HG02623 (cell line): ENCODE results near the gene CYP2J2.
"Not testable (repeated sequence)": the region's sequence is repeated elsewhere in the genome, so short reads cannot be mapped to it uniquely, and the experiment has no call there.

Experiments used
- ATAC-seq: cut with Tn5 transposase; IDR thresholded peaks from one replicate; pipeline ENCODE4 v1.9.1; 2021; ENCODE audit warnings: moderate library complexity; ENCODE audit not compliant: unreplicated experiment

CYP2J2 gene

GRCh38 chr1:59877108-59877682, 49.4 kb downstream of the CYP2J2 start:
- no peak for ATAC-seq

GRCh38 chr1:59871746-59872145, 54.8 kb downstream of the CYP2J2 start:
- no peak for ATAC-seq

GRCh38 chr1:59866462-59866861, 60.1 kb downstream of the CYP2J2 start:
- no peak for ATAC-seq

GRCh38 chr1:59857679-59858354, 68.8 kb downstream of the CYP2J2 start:
- no peak for ATAC-seq

- ATAC-seq: no peak
These were observed 69.7 kb downstream of the CYP2J2 start for GRCh38 chr1:59856725-59857338.

GRCh38 chr1:59855297-59855696, 71.3 kb downstream of the CYP2J2 start:
- not testable (repeated sequence) for ATAC-seq

- ATAC-seq: no peak
These were observed 74.5 kb downstream of the CYP2J2 start for GRCh38 chr1:59852117-59852516.

GRCh38 chr1:59846895-59847282, 79.7 kb downstream of the CYP2J2 start:
- ATAC-seq: no peak

- no peak for ATAC-seq
These were observed 80.2 kb downstream of the CYP2J2 start for GRCh38 chr1:59846209-59846894.

GRCh38 chr1:59845091-59845490, 81.5 kb downstream of the CYP2J2 start:
- no peak for ATAC-seq
